HG03175 (cell line): ENCODE data around the gene COL18A1.

ENCODE experiments used
- ATAC-seq: cut with Tn5 transposase; IDR thresholded peaks from one replicate; pipeline ENCODE4 v1.9.1; 2021; ENCODE audit warnings: mild to moderate bottlenecking, moderate library complexity; ENCODE audit not compliant: unreplicated experiment

Gene COL18A1

DNA sequence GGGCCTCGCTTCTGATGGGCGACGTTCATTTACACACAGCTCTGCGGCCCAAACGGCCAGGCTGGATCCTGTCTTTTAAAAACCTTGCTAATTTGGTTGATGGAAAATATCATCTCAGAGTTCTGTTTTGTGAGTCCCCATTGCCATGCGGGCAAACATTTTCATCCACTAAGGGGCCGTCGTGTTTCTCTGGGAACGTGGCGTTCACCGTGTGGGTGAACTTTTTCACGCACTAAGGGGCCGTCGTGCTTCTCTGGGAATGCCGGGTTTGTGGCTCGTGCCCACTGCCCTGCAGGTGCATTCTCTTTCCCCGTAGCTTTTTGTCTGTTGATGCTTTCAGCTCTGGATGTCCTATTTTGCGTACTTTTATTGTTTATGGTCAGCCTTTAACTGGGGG is 6.8 kb downstream of the COL18A1 start:
- ATAC-seq: no peak

DNA sequence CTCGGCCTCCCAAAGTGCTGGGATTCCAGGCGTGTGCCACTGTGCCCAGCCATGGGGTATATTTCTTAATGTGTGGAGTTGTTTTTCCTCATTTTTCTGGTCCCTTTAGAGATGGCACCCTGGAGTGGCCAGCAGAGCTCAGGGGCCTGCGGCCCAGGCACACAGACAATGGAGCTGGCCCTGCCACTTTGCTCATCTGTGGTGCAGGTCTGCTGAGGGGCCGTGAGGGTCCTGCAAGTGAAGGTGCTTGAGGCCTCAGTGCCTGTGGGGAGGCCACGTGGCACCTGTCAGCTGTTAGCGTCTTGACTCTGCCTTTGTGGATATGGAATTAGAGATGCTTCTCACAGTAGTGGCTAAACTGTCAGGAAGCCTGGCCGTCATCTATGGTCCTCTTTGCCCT is 7.5 kb downstream of the COL18A1 start:
- ATAC-seq: no peak

DNA sequence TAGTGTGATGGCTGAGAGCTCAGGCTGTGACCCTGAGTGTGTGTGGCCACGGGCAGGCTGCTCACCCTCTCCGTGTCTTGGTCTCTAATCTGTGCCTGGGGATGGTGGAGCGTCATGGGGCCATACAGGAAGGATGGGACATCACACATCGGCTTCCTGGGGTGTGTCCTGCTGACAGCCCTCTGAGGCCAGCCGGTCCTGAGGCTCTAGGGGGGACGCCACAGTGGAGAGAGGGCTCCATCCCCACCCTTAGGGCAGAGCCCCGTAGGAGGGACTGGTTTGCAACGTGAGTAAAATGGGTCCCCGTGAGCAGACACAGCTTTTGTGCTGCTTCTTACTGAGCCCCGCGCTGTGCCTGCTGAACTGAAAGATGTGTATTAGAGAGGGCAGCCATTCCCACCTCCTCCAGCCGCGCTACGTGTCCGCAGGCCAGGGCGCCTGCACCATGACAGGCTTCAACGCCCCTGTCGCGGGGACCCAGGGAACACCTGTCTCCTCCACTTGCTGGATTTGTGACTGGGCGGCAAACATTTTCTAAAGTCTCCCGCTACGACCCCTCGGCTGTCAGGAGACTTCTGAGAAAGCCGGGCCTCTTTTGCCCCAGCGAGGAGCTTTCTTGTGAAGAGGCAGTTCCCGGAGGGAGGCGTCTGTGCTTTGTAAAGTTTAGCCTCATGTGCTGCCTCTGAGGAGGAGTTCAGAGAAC is 8.1 kb downstream of the COL18A1 start:
- no peak for ATAC-seq

DNA sequence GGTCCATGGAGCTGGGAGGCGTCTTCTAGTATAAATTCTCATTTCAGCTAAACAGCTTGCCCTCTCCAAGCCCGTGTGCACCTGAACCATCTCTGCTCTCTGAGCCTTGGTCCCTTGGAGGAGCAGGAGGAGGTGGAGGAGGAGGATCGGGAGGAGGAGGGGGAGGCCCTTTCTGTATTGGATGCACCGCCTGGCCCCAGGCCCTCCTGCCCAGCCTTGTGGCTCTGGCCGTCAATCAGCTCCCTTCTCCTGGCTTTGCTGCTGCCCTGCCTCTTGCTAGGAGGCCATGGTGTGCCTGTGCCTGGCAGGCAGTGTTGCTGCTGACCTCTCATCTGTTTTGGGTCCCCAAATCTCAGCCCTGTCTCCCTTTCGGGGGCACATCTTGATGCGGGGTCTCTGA is 9.0 kb downstream of the COL18A1 start:
- no peak for ATAC-seq

DNA sequence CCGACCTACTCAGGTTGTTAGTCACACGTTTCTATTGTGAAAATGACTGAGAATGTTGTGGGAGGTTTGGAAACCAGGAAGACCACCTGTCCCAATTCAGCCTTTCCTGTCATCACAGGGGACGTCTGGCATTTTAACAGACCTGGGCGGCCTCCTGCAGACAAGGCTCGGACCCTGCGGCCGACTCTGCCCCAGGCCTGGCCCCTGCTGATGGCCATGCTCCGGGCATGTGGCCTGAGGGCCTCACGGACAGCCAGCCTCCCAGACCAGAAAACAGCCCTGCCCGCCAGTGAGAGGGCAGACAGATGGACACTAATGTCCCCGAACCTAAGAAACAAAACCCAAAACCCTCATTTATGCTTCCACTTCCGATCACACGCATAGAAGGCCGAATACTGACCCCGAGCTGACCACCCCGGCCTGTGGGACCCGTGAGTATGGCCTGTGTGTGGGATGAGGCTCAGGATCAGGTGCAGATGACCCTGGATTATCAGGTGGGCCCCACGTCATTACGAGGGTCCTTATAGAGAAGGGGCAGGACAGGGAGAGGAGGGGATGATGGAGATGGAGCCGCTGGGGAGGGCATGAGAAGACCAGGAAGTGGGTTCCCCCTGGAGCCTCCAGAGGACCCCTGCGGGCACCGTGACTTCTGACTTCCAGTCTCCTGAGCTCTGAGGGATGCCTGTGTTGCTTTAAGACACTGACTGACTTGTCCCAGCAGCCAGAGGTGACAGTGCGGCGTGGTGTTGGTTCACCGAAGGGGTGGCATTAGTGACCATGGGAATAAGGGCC is 9.6 kb downstream of the COL18A1 start:
- ATAC-seq: no peak

DNA sequence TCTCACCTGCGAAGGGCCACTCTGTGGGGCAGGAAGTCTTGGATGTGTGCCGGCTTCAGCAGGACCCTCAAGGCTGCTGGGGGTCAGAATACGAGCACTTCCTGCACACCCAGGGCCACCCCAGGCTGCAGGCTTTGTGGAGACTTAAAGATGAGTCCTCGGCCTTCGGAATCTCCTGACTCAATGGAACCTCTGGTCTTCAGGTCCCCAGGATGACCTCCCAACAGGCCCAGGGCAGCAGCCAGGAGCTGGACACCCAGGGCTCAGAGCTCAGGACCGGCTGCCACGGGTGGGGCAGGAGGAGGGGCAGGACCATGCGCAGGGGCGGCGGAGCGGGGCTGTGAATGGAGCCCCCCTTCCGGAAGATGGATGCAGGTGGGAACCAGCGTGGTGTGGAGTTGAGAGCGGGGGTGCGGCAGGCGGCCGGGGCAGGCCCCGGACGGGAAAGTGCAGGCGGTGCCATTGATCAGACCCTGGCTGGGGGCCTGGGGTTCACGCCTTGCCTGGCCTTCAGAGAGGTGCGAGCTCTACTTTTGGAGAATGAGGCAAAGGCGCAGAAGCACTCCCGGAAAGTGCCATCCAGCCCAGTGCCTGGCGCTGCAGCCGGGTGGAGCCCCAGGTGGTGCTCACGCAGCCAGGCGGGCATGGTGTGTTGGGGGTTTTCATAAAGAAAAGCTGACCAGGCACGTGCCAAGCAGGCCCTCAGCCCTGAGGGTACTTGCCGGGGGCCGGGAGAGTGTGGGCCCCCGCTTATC is 10.4 kb downstream of the COL18A1 start:
- ATAC-seq: no peak

DNA sequence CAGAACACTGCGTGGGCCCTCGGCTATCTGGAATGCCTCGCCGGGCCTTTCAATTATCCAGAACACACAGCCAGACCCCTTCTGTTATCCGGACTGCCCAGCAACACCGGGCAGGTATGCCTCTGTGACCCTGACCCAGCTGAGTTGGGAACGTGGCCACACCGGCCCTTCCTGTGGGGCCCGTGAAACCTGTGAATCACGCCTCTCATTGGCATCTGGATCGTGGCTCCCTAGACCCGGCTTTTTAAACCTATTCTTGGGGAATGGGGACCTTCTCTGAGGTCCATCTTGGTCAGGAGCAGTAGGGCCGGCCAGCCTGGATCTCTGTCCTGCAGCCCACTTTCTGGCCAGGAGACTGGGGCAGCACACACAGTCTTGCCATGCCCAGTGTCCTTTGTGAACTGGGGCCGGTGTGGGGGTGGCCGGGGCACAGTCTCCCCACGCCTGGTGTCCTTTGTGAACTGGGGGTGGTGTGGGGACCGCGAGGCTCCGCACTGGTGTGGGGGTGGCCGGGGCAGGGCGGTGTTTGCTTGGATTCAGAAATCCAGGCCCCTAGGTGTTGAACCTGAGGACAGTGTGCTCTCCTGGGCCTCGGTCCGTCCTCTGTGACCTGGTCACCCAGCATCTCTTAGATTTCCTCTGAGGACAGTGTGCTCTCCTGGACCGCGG is 11.1 kb downstream of the COL18A1 start:
- no peak for ATAC-seq

DNA sequence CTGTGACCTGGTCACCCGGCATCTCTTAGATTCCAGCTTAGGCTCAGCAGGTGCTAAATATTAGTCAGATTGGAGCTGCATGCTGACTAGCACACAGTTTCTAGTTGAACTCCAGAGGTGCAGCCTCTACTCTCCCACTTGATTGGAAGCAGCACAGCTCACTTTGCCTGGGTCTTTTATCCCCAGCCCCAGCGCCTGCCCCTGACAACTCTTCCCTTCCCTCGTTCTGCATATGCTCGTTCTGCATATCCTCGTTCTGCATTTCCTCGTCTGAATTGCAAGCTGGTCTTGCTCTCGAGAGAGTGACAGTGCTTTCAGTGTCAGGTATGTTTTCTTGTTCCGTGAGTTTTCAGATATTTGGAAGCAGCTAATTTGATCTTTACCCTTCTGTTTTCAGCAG is 11.7 kb downstream of the COL18A1 start:
- no peak for ATAC-seq

DNA sequence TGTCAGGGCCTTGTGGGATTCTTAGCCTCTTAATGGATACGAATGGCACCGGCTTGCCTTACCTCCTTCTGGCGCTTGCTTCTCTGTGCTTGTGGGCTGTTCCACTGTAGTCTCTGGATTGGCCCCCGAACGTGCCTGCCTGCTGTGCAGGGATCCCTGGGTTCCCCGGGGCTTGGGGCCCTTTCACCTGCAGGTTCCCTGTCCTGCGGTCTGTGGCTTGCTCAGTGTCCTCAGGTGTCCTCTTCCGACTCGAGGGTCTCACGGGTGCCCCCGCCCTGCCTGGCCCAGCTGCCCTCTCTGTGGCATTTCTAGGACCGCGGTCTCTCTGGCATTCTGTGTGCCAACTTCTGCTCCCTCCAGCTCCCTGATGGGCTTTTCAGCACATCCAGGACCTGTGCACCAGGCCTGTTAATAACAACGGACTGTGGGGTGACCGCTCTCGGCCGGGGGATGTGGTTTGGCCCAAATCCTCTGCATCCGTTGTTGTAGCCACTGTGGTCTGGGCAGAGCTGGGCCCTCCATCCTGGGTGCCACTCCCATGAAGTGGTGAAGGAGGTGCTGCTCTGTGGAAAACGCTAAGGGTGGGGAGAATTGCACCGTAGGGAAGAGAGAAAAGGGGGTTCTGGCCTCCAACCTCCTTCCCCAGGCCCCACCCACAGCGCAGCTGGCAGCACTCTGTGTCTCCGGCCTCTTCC is 12.4 kb downstream of the COL18A1 start:
- ATAC-seq: no peak

DNA sequence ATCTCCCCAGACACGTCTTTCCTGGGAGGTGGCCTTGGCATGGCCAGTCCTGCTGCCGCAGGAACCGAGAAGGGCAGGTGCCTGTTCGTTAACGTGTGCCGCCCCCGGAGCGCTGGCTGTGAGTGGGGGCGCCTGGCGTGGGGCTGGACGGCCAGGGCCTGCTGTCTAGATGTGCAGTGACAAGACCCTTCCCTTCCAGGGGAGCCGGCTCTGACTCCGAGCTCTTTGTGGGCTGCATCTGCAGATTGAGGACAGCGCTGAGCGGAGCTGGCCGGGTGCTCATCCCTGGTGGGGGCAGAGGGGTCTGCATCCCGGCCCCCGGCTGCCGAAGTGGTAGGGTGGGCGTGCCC is 13.0 kb downstream of the COL18A1 start:
- no peak for ATAC-seq

DNA sequence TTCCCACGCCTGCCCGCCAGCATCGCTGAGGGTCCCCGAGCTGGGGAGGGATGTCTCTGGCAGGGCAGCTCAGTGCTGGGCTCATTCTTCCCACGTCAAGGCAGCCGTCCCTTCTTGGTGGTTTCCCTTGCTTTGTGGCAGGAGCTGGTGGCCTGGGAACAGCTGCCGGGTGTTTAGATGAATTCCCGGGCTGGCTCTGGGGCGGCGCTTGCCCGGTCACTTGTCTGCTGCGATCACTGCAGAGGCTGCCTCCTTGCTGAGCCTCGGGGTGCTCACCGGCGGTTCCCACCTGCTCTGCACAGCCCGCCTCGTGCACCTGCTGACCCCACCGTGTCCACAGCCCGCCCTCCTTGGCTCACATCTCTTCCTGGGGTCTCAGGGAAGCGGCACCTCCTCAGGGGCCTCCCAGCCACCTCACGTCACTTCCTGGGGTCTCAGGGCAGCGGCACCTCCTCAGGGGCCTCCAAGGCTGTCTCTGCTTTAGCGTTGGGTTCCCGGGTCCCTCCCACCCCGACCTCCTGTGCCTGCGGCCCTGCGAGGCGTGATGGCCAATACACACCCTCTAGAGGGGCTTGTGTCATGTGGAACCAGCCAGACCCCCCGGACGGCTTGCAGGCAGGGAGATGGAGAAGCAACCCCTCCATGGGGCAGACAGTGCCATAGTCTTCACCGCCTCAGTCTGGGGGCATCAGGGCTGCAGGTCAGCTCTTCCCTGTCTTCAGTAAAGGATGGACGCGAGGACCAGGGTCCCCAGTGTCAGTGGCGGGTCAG is 13.5 kb downstream of the COL18A1 start:
- ATAC-seq: no peak

DNA sequence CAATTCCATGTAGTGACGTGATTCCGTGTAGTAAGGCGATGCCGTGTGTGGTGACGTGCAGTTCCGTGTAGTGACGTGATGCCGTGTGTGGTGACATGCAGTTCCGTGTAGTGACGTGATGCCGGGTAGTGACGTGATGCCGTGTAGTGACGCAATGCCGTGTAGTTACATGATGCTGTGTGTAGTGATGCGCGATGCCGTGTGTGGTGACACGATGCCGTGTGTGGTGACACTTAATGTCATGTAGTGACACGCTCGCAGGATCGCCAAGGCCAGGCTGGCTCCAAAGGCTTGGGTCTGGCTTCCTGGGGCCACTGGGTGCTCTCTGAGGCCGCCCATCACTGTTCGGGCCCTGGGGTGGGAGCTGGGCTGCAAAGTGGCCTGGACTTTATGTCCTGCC is 14.2 kb downstream of the COL18A1 start:
- ATAC-seq: no peak

DNA sequence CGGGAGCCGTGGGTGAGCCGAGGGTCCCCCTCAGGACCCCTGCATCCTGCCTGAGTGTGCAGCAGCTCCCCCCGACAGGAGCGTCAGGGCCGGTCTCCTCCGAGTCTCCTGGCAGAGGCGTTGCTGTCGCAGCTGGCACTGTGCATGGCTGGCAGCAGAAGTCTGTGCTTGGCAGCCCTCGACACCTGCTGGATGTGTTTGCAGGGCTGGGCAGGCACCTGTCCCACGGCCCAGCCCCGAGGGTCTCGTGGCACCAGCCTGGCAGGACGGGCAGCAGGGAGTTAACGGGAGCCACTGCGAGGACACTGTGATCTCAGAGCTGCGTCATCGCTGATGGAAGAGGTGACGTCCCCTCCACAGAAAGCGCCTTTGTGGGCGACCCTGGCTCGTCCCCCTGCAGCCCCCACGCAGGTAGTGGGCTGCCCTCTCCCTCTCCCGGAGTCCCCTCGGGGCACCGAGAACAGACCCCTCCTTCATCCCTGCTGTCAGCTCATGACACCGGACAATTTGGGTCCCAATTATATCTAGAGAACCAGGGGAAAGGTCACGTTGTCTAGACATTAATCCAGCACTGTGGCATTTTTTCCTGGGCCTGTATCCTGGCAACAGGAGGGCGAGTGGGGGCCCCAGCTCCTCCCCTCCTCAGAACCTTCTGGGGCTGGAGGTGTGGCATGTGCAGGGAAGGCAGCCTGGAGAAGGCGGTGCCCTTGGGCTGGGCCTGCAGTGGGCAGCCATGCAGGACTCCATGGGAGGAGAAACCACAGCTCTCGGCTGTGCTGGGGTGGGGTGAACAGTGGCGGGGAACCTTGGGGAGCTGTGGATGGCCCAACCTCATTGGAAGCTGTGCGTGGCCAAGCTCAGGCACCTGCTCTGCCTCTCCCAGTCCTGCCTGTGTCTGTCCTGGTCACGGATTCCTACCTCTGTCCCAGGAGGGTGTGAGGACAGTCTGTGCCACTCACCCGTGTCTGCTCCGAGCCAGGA is 15.4 kb downstream of the COL18A1 start:
- ATAC-seq: no peak

DNA sequence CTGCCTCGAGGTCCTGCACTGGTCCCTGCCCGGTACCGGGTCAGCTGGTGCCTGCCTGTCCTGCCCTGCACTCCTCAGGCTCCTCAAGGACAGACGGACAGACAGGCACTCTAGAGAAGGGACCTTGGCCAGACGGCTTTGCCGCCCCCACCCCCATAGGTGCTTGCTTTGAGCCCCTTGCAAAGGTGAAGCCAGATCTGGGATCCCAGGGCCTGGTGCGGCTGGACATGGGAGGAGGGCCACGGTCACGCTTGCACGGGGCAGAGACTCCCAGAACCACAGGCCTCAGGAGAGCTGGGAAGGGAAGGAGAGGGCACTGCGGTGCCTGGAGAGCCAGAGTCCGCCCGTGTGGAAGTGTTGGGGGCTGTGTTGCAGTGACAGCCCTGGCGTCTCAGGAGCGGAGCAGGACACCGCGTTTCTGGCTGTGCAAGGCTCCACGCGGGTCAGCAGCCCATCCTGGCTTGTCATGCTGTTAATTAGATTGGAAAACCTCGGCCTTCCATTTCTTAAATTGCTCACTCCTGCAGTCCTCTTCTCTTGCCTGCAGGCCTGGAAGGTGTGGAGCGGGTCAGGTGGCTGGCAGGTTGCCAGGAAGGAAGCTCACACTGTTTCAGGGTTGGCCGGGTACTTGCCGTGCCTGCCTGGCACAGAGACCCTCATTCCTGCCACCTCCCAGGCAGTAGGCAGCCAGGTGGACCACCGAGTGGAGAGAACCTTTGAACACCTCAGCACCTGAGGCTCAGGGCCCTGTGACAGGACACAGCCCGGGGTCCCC is 16.3 kb downstream of the COL18A1 start:
- ATAC-seq: no peak

DNA sequence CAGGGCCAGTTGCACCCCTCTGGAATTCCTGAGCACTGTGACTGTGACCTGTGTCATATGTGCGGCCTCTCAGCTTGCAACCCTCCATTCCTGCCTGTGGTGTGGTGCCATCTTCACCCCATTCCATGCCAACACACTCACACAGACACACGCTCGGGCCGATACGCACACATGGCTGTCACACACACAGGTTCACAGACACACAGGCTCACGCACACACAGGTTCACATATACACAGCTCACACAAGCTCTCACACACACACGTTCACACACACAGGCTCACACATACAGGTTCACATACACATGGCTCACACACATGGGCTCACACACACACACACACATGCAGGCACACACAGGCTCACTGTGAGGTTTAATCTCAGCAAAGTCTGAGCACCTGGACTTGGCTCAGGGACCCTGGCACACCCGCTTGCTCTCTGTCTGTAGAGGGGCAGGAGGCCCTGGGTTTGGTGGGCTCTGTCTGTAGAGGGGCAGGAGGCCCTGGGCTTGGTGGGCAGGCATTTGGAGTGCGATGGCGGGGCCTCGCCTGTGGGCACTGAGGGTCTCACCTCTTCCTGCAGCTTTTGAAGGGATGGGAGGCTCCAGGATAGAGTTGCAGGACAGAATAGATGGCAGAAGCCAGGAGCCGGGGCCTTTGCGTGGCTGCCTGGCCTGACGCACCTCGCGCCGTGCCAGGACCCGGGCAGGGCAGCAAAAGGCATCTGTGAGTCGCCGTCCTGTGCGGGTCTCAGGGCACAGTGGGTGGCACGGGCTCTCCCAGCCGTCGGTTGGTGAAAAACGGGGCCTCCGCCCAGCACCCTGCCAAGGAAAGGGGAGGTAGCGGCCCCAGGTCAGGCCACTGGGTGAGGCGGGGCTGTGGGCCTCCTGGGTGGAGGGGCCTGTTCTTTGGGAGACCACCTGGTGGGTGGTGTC is 17.1 kb downstream of the COL18A1 start:
- ATAC-seq: no peak

DNA sequence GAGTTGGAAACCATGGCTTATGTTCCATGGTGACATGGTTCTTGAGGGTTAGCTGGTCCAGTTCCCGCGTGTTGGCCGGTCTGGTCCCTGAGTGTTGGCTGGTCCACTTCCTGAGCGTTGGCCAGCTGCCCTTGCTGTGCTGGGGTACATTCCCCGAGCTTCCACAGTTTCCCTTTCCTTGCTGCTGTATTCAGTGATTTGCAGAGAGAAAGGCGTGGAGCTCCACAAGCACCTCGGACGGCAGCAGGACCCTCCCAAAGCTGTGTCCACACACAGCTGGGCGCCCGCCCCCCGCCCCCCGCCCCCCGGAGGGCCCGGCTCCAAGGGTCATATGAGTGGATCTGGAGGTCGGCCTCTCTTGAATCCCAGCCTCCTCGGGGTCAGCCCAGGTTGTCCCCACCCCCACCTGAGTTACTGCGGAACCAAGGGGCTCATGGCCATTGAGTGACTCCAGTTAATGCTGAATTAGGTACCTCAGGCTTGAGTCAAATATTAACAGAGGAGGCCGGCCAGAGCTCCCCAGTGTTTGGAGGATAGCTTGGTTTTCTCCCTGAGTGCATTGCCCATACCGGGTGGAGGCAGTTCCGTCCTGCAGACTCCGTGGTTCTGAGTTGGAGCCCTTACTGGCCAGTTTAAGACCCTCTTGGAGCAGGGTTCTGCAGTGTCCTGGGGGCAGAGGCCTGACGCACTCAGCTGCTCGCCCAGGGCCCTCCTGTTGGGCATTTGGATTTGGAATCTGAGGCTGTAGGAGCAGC is 18.4 kb downstream of the COL18A1 start:
- no peak for ATAC-seq
